ENCODE data around the gene CRMP1.

CRMP1 gene

GRCh38 chr4:5919044-5919443, 26.2 kb upstream of the CRMP1 start:
- no peak for DNase-seq

DNA sequence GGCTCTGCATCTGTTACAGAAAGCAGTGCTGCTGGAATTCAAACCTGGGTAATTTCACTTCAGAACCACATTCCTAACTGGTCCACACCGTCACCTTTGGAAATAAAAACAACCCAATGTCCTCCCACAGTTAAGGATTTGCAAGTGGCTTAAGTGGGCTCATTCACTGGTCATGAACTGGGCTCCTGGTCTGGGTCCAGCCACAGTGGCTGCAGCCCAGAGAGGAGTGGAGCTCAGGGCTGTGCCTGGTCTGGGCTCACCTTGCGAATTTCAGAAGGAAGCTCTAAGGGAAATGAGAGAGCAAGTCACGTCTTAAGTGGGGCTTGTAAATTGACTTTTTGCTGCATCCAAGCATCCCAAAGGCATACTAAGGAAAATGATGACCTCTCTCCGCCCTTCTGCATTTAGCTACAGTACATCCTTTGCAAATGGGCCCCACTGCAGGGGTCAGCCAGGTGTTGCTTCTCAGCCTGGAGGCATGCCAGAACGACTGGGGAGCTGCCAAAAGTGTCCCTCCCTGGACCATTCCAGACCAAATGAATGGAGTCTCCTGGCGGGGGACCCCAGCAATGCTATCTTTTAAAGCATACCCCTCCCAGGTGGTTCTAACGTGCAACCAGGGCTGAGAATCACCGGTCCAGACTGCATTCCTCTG, 25.6 kb upstream of the CRMP1 start:
- DNase-seq, result no peak

DNA sequence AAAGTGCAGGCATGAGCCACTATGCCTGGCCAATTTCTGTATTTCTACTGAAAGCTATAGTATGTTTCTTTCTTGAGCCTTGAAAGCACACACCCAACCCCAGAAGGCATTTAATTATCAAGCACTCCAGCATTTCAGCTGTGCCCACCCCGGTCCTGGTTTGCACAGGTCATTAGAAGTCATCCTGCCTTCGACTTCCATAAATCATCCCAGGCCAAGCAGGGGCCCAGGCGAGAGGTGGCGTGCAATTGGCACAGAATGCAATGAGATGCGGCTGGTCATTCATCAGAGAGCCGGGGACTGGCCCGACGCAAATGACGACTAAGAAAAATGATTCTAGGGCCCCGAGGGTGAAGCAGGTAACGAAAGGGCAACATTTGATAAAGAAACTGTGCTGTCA, 24.8 kb upstream of the CRMP1 start:
- DNase-seq, result no peak

- DNase-seq, result no peak
Observed at GRCh38 chr4:5916229-5916628, 23.3 kb upstream of the CRMP1 start.

GRCh38 chr4:5913454-5913853, 20.6 kb upstream of the CRMP1 start:
- no peak for DNase-seq

GRCh38 chr4:5912614-5913019, 19.7 kb upstream of the CRMP1 start:
- no peak for DNase-seq

DNA sequence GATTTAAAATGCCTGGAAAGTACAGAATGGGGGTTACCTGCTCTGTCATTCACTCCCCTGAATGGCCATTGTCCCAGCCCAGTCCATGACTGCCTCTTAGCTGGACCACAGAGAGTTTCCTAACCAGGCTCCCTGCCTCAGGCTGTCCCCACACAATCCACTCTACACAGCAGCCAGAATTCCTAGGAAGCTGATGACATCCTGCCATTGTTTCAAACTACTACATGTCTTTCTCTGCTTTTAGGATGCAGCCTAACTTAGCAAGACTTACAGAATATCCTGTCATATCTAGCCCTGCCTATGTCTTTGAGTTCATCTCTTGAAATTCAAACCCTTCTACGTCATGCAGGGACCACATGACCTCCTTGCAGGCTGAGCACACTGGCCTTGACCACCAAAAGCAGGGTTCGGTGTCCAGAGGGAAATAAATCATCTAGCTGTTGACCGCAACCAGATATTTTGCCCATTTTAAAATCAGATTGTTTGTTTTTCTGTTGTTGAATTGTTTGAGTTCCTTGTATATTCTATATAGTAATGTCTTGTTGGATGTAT, 16.1 kb upstream of the CRMP1 start:
- DNase-seq, result no peak

- no peak for DNase-seq
Observed at GRCh38 chr4:5906191-5906590, 13.3 kb upstream of the CRMP1 start.

DNA sequence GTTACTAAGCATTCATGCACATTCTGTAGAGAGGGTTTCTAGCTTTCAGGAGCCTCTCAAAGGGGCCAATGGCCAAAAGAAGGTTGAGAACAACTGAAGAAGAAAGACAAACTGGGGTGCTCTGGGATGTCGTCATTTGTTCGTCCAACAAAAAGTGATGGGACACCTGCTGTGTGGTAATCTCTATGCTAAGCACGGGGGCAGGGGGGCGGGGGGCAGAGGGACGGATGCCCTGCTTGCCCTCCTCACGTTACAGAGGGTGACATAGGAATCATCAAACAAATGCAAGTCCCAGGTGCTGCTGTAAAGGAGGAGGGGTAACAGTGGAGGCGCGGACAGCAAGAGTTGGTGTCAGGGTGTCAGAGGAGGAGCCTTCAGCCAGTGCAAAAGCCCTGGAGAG, 12.8 kb upstream of the CRMP1 start:
- DNase-seq, result no peak

DNA sequence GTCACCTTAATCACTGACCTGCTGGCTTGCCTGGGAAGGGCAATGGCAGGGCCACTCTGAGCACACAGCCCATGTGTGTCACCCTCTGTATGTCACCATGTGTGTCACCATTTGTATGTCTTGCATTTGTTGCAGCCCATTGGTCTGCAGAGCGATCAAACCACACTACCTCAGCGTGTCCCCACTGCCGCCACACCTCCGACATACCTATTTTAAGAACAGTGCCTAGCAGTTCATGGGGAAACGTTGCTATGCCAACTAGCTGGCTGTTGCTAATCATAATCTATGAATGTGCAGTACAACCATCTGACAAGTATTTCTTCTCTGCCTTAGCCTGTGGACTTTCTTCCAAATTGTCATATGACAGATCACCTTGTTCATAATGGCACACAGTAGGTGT, 8.0 kb upstream of the CRMP1 start:
- no peak for DNase-seq

- no peak for DNase-seq
Observed at GRCh38 chr4:5899881-5900280, 7.0 kb upstream of the CRMP1 start.

DNA sequence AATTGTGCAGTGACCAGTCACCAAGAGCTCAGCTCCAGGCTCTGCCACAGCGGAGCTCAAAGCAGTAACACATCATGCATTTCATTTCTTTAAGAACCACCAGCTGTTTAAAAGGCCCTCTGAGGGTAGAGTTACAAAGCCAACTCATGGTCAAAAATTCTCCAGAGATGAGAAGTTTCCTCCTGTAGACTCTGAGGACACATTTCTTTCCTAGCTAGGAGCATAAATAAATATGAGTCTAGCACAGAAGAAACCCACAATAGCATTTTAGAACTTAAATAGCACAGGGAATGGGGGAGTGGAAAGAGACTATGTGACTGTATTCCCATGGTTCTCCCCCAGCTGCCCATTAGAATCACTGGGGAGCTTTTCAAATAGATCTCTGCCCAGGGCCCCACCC, 6.5 kb upstream of the CRMP1 start:
- no peak for DNase-seq

DNA sequence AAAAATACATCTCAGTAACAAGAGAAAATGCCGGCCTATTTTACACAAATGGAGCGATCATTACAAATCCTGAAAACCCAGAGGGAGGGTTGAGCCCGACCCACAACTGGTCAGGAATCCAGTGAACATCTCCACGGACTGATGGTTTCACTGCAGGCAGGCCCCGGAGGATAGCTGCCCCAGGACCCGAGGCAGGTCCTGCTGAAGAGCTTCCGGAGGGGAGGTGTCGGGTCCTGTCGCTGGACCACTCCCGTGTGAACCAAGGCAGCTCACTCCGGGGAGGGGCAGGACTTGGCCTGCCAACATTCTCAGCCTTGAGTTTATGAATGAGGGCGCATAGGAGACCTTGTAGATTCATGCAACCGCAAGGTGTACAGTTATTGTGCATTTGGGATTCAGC, 4.8 kb upstream of the CRMP1 start:
- no peak for DNase-seq

DNA sequence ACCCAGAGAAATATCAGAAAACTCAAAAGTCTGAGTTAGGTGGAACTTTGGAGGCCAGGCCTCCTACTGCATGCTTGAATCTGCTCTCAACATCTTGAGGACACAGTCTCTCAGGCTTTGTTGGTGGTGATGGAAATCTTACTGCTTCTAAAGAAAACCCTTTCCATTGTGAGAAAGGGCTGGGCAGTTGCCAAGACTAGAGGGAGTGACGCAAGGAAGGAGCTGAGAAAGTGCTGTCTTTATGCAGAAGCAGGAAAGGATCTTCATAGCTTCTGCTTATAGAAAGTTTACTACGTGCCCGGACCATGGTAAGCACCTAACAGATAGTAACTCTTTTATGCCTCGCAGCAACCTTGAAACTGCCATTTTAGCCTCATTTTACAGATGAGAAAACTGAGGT, 2.4 kb upstream of the CRMP1 start:
- no peak for DNase-seq

DNA sequence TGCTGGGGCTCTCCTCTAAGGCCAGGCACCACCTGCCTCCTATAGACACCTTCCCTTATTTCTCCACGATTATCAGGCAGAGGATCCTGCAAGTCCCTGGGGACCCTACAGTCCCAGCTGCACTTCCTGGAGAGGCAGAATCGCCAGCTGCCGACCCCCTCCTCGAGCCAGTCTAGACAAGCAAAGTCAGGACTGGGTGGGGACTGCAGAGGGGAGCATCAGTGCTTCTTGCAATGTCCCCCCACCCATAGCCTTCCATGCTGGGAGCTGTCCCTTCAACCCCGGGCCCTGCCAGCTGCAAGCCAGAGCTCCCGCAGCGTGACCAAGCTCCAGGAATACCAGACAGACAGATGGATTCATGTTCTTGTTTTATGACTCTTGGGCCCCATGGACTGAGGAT, 1.4 kb upstream of the CRMP1 start:
- DNase-seq, result no peak

DNA sequence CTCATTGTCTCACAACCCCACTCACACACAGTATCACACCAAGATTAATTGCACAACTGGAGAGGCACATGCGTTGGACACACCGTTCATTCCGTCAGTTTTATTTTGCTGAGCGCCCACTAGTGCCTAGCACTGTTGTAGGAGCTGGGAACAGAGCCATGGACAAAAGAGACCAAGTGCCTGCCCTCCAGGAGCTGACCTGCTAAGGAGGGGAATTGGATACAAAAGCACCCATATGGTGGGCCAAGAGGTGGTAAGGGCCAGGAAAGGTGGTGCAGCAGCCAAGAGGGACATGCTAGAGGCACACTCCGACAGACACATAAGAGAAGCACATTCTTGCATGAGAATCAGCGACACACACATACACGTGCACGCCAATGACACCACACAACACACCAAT, 705 bp upstream of the CRMP1 start:
- no peak for DNase-seq

DNA sequence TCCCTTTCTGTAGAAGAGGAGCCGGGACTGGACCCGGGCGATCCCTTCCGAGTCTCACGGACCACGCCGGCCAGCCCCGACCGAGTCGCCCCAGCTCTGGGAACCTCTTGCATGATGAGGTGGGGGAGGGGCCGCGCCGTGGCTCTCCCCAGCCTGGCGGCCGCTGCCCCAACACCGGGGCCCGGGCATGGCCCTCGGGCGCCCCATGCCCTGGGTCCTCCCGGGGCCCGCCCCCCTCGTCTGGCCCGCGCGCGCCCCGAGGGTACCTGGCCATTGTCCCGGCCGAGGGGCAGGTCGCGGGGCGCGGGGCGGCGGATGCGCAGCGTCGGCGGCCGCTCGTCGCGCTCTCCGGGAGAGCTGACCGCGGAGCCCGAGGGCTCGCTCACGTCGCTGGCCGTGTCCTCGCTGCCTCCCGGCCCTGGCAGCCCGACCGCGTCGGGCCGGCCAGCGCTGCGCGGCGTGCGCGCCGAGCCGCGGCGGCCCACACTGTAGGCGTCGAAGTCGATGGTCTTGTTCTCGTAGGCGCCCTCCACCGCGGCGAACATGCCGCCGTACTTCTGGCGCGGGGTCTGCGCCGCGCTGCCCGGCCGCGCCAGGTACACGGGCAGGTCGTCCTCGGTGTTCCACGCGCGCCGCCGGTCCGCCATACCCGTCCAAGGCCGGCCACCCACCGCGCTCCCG, 423 bp downstream of the CRMP1 start:
- DNase-seq, result no peak

DNA sequence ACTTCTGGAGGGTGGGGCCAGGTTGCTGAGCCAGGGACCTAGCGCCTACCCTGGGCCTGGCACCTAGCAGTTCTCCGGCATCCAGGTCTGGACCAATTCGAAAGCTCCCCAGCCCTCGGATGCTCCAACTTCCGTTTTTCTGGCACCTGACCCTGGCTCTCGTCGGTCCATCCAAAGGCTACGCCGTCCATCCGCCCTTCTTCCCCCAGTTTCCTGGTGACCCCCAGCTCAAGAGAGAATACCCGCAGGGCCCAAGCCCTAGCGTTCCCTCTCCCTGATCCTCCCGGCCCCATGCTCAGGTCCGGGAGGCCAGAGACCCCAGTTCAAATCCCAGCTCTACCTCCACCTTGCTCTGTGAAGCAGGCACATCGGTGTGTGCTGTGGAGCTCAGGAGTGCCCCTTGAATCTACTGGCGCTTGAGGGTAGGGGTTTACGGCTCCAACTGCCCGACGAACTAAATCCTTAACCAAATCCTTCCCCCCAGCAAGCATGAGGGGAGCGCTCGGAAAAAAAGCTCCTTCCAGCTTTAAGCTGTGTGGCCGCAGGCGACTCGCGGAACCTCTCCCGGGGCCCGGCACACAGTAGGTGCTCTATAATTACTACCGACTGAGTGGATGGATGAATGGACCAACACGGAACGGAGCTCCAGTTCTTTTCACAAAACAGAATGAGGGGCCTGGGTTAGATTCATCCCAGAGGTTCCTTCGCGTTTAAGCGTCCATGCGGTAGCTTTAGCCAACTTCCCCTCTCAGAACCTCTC, 1.1 kb downstream of the CRMP1 start:
- DNase-seq, result no peak

DNA sequence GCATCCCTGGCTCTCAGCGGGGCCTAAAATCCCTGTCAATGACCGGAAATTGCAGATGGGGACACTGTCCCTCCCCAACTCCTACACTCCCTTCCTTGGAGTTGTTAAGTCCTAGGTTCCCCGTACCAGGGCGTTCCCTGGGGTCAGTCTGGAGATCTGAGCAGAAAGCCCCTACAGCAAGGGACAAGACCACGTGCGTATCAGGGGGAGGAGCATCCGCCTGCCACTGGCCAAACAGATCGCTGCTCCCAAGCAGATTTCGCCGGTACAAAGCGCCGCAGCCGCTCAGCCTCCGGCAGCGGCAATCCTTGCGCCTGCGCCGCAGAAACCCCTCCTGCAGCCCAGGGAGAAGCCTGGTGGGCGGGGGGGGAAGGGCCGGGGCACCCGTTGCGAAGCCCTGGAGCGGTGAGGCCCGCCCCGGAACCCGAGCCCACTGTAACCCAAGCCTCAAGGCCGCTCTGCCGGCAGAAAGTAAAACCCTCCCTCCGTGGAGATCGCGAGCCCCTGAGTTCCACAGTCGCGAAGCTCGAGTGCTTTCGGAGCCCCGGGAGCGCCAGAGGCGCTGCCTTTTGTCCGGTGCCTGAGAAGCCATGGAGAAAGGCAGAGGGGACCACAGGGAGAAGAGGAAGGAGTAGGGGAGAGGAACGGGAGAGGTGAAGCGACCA, 2.7 kb downstream of the CRMP1 start:
- peak; percentile 90 for DNase-seq

GRCh38 chr4:5889002-5889696, 3.7 kb downstream of the CRMP1 start:
- no peak for DNase-seq

GRCh38 chr4:5888222-5889001, 4.5 kb downstream of the CRMP1 start:
- peak; percentile 75 for DNase-seq

Data from NCI-H2029 (cell line).